Central memory CD4-positive, alpha-beta T cell (primary cell): Measurements from ENCODE around the gene GNG11.
"Not testable (repeated sequence)": the region's sequence is repeated elsewhere in the genome, so short reads cannot be mapped to it uniquely, and the experiment has no call there.

Experiments used
- DNase-seq: peaks from one replicate; pipeline ENCODE4 v3.0.0; 2022
- total RNA-seq, 3 experiments: gene quantifications; one replicate each; lab custom pipeline; 2026; lab: John Stamatoyannopoulos, UW

Gene GNG11
- total RNA-seq: 0 reads per million in 3 experiments

DNA sequence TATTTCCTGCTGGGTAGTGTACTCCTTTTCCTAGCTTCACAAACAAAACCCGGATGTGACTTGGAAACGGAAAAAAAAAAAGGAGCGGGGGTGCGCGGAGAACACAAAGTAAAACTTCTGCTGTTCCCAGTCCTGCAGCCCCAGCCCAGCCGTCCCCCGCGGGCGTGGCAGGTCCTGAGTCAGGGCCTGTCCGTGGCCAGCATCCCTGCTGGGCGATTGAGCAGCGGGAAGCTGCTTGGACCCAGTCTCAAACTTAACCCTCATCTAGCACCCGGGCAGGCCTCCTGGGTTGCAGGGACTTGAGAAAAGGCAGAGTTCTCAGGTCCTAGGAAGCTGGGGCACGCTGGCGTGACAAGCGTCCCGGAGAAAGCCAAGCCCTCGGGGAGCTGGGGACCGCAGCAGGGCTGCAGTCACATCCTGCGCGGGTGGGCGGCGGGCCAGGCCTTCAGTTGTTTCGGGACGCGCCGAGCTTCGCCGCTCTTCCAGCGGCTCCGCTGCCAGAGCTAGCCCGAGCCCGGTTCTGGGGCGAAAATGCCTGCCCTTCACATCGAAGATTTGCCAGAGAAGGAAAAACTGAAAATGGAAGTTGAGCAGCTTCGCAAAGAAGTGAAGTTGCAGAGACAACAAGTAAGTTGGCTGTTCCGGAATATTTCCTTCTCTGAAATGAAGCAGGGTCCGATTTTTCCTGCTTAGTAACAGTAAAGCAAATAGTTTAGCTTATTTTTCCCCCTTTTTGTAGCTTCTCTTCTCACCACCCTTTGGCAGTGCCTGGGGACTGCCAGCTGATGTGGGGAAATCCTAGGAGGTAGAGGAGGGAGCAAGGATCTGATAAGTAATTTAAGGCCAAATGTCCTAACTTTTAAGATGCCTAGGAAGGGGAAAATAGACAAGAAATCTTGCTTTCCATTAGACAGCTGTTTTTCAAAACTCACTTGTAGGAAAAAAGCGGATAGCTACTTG is at the start of gene GNG11:
GNG11 (plus strand) TSS at position 129 of the 960 bp plus-strand sequence; CDS start at position 532, 403 bp downstream.
- DNase-seq: no peak

DNA sequence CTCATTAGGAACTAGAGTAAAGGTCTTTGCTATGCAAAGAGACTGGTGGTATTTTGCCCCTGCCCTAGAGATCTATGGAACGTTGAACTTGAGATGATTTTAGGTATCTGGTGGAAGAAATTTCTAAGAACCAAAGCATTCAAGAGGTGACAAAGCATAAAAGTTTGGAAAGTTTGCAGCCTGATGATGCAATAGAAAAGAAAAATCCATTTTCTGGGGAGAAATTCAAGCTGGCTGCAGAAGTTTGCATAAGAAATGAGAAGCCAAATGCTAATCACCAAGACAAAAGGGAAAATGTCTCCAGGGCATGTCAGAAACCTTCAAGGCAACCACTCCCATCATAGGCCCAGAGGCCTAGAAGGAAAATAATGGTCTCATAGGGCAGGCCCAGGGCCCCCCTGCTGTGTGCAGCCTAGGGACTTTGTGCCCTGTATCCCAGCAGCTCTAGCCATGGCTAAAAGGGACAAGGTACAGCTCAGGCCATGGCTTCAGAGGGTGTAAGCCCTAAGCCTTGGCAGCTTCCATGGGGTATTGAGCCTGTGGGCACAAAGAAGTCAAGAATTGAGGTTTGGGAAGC is 47.4 kb upstream of the GNG11 start:
- no peak for DNase-seq

DNA sequence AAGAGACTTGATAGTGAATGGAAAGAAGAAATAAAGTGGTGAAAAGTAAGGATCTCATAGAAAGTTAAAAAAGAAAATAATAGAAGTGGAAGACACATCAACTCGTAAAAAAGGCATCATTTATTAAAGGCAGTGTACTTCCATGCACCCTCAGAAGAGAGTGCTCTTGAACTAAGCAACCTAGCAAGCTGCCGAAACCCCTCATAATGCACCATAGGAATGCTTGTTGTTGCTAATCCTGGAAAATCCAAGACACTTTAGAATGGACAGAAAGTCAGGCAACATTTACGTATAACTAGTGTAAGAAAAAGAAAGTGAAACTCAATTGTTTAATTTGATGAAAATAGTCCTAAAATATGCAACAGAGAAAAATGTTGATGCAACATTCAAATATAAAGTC is 43.8 kb upstream of the GNG11 start:
- DNase-seq: no peak

DNA sequence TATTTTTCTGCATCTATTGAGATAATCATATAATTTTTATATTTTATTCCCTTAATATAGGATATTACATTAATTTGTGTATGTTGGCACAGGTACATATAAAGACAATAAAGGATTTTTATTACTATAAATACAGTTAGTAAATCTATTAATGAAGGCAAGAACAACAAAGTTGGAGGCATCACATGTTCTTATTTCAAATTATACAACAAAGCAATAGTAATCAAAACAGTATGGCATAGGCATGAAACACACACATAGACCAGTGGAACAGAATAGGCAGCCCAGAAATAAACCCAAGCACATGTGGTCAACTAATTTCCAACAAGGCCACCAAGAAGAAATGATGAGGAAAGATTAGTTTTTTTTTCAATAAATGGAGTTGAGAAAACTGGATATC is 42.2 kb upstream of the GNG11 start:
- DNase-seq: no peak

DNA sequence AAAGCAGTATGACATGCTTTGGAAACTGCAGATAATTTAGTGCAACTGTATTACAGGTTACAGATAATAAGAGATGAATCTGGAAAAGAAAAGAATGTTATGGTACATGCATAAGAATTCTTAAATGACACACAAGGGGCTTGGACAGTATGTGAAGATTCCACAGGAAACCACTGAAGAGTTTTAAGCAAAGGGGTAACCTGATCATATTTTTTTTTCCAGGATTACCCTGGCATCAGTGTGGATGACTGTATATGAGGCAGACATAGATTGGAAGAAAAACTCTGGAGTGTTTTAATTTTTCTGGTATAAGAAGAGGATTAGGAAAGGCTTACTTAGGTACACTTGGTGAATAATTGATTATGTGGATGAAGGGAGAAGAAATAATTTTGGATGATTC is 39.1 kb upstream of the GNG11 start:
- no peak for DNase-seq

DNA sequence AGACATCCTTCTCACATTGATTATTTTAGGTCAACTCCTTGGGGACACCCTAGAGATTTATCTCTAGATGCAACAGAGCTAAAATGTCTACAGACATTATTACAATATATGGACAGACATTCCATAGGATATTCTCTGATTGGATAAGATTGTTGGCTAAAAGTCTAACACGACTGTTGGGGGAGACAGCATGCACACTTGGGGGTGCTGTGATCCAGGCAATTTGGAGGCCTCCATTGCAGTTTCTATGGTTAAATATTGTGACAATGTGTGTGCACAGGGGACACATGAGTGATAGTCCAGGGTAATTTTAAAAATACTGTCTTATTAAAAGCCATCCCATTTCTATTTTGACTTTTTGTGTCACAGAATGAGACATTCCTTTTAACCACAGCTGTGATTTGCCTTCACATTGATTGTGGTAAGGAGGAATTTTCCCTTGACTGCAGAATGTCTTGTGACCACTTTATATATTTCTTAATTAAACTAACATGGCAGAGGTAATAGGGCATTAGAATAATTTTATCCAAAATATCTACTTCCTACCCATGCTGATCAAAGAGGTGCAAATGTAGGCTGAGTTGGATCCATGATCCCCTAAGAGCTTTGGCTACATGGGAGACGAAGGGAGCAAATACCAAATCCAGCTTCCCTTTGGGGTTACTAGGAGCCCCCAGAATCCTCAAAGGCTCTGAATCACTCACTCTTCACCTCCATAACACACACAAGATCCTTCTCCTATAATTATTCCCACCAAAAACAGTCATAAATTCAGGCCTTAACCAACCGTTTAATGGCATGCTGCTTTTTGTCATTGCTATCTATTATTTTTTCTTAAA is 38.2 kb upstream of the GNG11 start:
- no peak for DNase-seq

DNA sequence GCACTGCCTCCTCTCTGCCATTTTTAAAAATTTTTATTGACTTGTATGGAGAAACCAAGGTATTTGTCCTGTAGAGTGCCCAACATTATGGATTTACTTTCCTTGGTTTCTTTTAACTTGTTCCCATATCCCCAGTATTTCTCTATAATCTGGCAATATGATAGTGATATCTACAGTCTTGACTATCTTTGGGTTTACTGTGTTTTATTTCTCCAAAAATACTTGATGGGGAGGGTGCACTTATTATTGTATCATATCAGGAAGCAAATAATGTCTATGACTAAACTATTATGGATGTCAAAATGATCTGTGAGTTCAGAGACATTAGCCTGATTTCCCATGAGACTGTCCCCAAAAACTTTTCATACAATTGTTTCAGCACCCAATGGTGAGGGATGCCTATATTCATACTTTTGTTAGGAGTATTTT is 37.6 kb upstream of the GNG11 start:
- no peak for DNase-seq

DNA sequence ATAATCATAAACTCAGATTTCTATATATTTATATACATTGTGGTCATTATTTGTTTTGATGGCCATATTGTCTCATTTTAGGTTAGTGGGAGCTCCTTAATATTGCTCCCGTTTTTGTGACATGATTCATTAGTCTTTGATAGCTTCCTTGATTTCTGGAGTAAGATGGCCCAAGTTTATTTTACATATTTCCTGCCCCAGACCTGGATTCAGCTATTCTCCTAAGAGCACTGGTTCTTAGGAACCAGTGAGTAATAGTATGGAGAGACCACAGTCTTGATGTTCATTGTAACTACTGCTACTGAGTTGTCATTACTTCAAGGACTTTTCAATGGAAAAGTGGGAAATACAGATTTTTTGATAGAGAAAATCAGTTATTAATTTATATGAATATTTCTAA is 37.0 kb upstream of the GNG11 start:
- no peak for DNase-seq

DNA sequence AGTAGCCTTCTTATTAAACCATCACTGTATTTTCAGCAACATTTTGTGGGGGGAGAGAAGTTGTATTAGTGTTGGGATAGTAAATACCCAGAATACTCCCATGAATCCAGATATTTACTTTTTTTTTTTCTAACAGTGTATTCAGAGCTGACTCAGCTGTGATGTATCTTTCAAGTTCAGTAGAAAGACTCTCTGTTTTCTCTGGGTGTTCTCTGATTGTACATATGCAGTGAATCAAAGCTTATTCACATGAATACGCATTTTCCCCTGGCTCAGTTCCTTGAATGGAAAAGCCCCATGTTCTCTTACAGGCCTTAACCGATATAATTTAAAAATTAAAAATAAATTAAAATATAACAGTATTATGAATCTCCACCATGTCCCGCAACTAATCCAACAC is 32.3 kb upstream of the GNG11 start:
- DNase-seq: no peak

DNA sequence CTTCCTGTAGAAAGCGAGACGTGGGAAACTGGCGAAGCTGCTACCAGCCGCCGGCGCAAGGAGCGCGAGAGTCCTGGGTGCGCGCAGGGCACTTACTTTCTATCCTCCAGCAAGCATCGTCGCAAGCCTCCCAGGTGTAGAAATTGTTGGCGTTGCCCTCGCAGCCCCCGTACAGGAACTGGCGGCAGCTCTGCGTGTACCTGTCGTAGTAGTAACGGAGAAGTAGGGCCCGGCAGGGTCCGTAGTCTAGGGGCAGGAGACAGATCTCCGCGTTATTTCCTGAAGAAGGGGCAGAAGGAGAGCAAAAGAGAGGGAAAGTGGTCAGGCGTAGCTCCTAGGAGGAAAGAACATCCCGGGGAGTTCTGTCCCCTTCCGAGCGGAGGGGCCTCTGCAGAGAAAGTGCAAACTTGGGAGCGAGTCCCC is 31.5 kb upstream of the GNG11 start:
- no peak for DNase-seq

DNA sequence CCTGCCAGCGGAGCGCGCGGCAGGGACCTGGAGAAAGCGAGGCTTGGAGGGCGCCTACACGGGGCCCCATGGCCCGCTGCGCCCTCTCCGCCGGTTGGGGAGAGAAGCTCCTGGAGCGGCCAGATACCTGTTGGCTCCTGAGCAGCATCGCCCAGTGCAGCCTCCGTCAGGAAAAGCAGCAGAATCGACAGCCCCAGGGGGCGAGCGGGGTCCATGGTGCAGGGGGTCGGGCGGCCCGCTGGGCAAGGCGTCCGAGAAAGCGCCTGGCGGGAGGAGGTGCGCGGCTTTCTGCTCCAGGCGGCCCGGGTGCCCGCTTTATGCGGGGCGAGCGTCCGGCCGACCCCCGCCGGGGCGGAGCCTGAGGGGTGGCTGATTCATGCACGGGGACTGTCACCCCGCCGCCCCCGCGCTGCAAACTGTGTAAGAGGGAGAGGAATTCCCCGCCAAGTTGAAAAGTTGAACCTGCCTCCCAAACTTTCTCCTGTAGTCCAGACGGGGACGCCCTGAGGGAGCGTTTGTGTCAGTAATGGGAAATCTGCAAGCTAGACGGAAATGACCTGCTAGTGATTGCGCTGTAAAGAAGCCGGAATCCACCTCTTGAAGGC is 31.0 kb upstream of the GNG11 start, which contains the start of gene TFPI2:
TFPI2 (minus strand) TSS at position 290 of the 605 bp plus-strand sequence; CDS start at position 215, 75 bp downstream.
- DNase-seq: no peak

DNA sequence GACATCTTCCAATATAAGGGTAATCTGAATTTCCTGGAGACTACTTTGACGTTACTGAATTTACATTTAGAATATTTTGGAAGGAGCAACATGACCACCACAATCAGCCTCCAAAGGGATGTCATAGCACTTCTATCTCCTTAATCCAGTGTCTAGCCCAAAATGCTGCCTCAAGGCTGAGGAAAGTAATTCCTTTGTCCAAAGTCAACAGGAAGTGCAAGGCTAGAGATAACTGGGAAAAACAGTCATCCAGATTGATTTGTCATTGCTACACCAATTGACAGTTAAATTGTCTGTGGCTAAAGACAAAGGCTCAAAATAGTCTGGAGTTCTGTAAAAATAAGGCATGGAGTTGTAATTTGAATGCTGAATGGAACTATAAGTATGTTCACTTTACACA is 27.1 kb upstream of the GNG11 start:
- no peak for DNase-seq

DNA sequence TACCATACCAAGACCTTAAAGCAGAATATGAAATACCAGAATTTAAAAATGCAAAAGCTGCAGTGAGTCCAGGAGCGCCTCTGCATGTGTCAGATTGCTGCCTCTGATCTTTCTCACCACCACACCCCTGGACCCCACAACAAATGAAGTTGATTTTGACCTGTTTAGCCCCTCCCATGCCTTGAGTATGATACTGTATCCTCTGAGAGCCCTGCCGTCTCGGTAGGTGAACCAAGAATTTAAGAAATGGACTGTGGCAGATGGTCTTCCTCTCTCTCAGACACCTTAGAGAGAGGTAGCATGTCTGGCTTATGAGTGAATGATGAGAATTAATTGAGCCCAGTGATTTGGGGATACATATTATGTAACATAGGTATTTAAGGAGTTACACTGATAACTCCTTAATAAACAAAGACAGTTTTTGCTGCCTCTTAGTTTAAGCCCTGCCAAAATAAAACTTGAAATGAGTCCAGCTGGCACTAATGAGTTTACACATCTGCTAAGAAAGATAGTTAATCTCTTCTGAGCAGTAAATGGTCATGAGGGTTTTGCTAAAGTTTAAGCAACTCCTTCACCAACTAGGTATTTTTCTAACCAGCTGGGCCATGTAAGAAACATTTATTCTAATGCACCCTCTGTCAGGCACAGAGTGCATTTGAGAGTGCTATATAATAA is 26.4 kb upstream of the GNG11 start:
- DNase-seq: no peak

DNA sequence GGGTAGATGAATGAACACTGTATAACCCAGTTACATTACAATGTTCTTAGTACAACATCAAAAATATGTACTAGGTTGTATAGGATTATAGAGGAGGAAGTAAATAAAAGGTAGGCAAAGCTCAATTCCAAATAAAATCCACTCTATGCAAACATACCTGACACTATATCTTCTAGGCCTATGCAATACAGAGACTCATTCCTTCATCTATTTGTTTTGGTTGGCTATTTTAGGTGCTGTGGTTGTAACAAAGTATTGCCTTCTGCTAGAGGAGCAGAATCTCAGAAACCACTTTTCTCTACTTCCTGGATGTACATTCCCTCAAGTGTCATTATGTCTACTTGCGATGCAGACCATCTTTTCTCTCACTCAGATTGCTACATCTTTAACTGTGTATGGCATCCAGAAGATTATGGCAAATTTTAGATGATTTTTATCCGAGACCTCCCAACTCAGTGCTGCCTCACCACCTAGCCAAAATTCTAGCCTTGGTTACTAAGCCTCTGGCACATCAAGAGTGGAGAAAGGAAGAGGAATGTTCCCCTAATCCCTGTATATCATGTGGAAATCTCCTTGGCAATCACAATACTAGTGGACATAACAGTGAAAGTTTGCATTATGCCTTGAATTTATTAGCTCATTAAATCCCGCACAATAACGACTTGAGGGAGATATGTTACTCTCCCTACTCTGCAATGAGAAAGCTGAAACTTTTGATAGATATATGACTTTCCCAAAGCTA is 25.5 kb upstream of the GNG11 start:
- DNase-seq: no peak

DNA sequence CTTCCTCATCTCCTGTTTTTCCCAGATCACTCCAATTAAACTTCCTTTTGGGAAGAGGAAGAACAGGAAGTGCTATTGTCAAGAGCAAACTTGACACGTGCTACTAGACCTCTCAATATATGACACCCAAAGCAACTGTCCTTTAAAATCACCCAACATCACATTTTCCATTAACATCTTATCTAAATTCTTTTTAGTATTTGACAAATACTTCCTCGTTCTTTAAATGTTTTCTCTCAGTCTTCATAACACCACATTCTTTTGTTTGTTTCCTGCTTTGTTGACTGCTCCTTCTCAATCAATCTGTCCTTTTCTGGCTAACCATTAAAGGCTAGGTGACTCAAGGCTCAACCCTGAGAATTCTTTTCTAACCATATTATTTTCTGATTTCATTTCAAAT is 23.9 kb upstream of the GNG11 start:
- DNase-seq: no peak

DNA sequence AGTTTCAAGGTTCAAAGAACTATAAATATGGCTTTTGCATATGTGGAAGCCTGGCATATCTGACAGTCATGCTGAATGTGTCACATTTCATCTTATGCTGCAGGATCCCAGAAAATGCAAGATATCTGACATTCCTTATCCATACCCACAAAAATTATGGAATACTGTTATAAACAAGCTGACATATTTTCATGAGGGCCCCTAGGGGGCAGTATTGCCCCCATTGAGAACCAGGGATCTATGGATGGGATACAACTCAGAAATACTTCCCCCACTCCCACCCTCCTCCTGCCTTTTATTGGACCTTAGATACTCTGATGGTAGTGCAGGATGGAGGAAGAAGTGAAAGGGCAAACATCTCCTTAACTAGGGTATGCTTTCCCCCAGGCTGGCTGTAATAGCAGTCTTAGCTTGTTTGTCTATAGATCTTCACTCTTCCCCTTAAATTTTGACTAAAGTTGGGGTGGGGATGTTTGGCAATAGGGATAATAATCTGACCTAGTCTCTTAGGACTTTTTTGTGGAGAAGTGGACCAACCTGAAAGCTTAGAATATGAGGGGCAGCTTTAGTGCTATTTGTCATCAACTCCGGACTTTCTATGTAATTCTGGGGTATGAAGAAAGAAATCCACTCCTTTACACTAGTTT is 18.6 kb upstream of the GNG11 start:
- DNase-seq: no peak

DNA sequence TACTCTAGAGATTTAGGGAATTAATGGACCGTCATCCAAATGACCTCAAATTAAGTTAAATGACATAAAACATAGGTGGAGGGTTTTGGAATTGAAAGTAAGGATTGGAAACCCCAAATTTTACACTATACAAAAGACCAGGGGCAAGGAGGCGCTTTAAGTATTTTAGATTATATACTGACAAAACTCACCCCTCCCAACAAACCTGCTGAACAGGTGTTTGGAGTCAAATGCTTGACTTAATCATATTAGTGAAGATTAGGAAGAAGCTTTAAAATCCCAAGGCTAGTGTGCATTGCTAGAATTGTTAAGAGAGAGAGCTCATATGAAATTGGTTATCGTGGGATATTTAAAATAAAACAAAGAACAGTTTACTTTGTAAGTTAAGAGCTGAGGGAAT is 15.3 kb upstream of the GNG11 start, which contains the start of gene GNGT1:
GNGT1 (plus strand) TSS at position 301 of the 400 bp plus-strand sequence. CDS start 180 bp downstream, outside the sequence.
- DNase-seq: no peak

DNA sequence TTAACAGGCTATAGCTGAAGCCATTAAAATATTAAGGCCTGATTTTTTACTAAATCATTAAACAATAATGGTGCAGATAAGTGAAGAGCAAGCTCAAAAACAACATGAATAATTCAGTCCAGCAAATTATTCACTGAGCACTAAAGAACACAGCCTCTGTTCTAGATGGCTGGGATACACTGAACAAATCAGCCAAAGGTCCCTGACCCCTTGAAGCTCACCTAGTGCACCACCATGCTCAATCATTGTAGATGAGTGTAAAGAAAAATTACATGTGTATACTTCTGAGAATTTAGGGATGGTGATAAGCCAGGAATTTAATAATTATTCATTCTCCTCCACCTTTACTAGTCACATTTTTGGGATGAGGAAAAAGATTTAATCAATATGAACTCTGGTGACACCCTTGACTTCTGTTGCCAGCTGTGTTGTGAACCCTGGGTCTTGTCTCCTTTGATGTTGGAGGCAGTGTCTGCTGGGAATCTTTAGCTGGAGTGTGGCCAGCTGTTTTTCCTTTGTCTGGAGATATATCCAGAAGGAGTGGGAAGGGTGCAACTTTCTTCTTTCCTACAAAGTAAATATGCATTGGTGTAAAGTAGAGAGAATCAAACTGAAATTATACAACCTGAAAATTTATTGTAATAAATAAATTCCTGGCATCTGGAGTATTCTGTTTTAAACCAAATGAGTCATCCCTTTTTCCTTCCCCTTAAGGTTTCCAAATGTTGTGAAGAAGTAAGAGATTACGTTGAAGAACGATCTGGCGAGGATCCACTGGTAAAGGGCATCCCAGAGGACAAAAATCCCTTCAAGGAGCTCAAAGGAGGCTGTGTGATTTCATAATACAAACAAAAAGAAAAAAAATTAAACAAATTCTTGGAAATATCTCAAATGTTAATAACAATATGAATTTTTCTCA is 11.2 kb upstream of the GNG11 start:
- no peak for DNase-seq

DNA sequence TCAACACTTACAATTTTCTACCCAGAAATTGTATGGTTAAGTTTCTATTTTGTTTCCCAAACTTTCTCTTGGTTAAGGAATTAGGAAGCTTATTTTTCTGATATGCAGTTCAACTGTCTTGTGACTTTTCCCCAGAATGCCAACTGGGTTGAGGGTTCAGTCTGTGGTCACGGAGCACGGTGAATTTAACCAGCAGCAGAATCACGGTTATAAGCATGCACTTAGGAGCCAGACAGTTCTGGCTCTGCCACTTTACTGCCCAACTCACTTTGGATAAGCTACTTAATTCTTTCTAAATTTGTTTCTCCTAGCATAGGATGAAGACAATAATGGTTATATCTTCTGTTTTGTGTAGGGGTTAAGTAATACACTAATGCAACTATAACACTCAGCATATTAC is 10.3 kb upstream of the GNG11 start:
- DNase-seq: not testable (repeated sequence)
